ENCODE data around the gene DNM1. TPM values are rescaled to one million over a fixed set of nuclear protein-coding genes. Genes with fewer than 3 reads are reported as not detected.

DNM1 gene
- total RNA-seq, 1 donor from 2014 or later: 30.1 TPM

- H3K36me3 ChIP-seq: peaks cover 9% of the 10 kb centered on the region
- peaks cover 14% of the 10 kb centered on the region for H3K79me2 ChIP-seq (ENCODE audit: low read depth)
- no peak overlapping the region for H2AFZ ChIP-seq (replicated peaks)
- H3K27ac Mint-ChIP-seq: no peak overlapping the region
- no peak overlapping the region for H3K27ac ChIP-seq
- H4K20me1 ChIP-seq (ENCODE audit: low read depth): no peaks in the 10 kb centered on the region
- TF ChIP-seq EZH2phosphoT487 (IDR thresholded peaks at IDR 0.05): no peak
- no peak for TF ChIP-seq EZH2 (IDR thresholded peaks at IDR 0.05)
- no peak for TF ChIP-seq CTCF (IDR thresholded peaks at IDR 0.05)
- H3K9ac ChIP-seq: no peak overlapping the region
- peaks cover 7% of the 10 kb centered on the region for H3K4me1 ChIP-seq
- peaks cover 10% of the 10 kb centered on the region for H3K4me1 Mint-ChIP-seq
- H3K9me3 Mint-ChIP-seq: peaks cover 7% of the 10 kb centered on the region
- H3K4me3 ChIP-seq: no peak overlapping the region
- peaks cover 8% of the 10 kb centered on the region for H3F3A ChIP-seq (ENCODE audit: low read depth)
- H3K36me3 Mint-ChIP-seq: peaks cover 41% of the 10 kb centered on the region
- no peak overlapping the region for H3K4me2 ChIP-seq
- H3K27me3 ChIP-seq: no peaks in the 10 kb centered on the region
- no peaks in the 10 kb centered on the region for H3K9me3 ChIP-seq (ENCODE audit: low read depth)
- DNase-seq (ENCODE audit: low spot score): no peak
- H3K27me3 Mint-ChIP-seq (ENCODE audit: insufficient read depth, low read depth): peaks cover 5% of the 10 kb centered on the region
- no peak overlapping the region for H3K4me3 Mint-ChIP-seq
These were observed 16.9 kb upstream of the DNM1 start for GRCh38 chr9:128185979-128186965.

GRCh38 chr9:128187361-128187760 lies 15.8 kb upstream of the DNM1 start:
- Mint-ChIP-seq H3K27ac (no peak overlapping the region), H3K36me3 (peaks cover 32% of the 10 kb centered on the region), H3K4me1 (peaks cover 14% of the 10 kb centered on the region), H3K9me3 (peaks cover 4% of the 10 kb centered on the region), H3K27me3 (ENCODE audit: insufficient read depth, low read depth) (peaks cover 2% of the 10 kb centered on the region), H3K4me3 (no peak overlapping the region)
- no peak for DNase-seq (ENCODE audit: low spot score)
- Histone ChIP-seq H3K4me3 (no peak overlapping the region), H2AFZ (replicated peaks) (no peak overlapping the region), H3K4me1 (peaks cover 7% of the 10 kb centered on the region), H3K27me3 (no peaks in the 10 kb centered on the region), H4K20me1 (ENCODE audit: low read depth) (no peaks in the 10 kb centered on the region), H3K79me2 (ENCODE audit: low read depth) (peaks cover 14% of the 10 kb centered on the region), H3K4me2 (no peak overlapping the region), H3F3A (ENCODE audit: low read depth) (peaks cover 8% of the 10 kb centered on the region), H3K9ac (no peak overlapping the region), H3K36me3 (peaks cover 9% of the 10 kb centered on the region), H3K9me3 (ENCODE audit: low read depth) (no peaks in the 10 kb centered on the region), H3K27ac (no peak overlapping the region)
- TF ChIP-seq EZH2 (IDR thresholded peaks at IDR 0.05) (no peak), CTCF (IDR thresholded peaks at IDR 0.05) (no peak), EZH2phosphoT487 (IDR thresholded peaks at IDR 0.05) (no peak)

GRCh38 chr9:128188209-128188608 lies 15.0 kb upstream of the DNM1 start:
- Mint-ChIP-seq H3K27ac (no peak overlapping the region), H3K27me3 (ENCODE audit: insufficient read depth, low read depth) (peaks cover 2% of the 10 kb centered on the region), H3K4me3 (no peak overlapping the region), H3K36me3 (peaks cover 24% of the 10 kb centered on the region), H3K9me3 (no peaks in the 10 kb centered on the region), H3K4me1 (peaks cover 14% of the 10 kb centered on the region)
- Histone ChIP-seq H3K4me3 (no peak overlapping the region), H4K20me1 (ENCODE audit: low read depth) (no peaks in the 10 kb centered on the region), H3K9ac (no peak overlapping the region), H3K4me2 (no peak overlapping the region), H3K4me1 (peaks cover 7% of the 10 kb centered on the region), H3K27me3 (no peaks in the 10 kb centered on the region), H3K79me2 (ENCODE audit: low read depth) (peaks cover 14% of the 10 kb centered on the region), H2AFZ (replicated peaks) (no peak overlapping the region), H3K36me3 (peaks cover 9% of the 10 kb centered on the region), H3K27ac (no peak overlapping the region), H3K9me3 (ENCODE audit: low read depth) (no peaks in the 10 kb centered on the region), H3F3A (ENCODE audit: low read depth) (peaks cover 14% of the 10 kb centered on the region)
- no peak for TF ChIP-seq CTCF (IDR thresholded peaks at IDR 0.05)
- TF ChIP-seq EZH2phosphoT487 (IDR thresholded peaks at IDR 0.05): no peak
- no peak for TF ChIP-seq EZH2 (IDR thresholded peaks at IDR 0.05)
- DNase-seq (ENCODE audit: low spot score): no peak

Data from neural progenitor cell (in vitro differentiated cells).